Measurements from ENCODE around the gene CD40LG. TPM values are rescaled to one million over a fixed set of nuclear protein-coding genes. Genes with fewer than 3 reads are reported as not detected.

CD40LG gene
- total and polyA plus RNA-seq, 4 donors, result 0.13 to 0.19 (median 0.17) TPM; not detected in 1

DNA sequence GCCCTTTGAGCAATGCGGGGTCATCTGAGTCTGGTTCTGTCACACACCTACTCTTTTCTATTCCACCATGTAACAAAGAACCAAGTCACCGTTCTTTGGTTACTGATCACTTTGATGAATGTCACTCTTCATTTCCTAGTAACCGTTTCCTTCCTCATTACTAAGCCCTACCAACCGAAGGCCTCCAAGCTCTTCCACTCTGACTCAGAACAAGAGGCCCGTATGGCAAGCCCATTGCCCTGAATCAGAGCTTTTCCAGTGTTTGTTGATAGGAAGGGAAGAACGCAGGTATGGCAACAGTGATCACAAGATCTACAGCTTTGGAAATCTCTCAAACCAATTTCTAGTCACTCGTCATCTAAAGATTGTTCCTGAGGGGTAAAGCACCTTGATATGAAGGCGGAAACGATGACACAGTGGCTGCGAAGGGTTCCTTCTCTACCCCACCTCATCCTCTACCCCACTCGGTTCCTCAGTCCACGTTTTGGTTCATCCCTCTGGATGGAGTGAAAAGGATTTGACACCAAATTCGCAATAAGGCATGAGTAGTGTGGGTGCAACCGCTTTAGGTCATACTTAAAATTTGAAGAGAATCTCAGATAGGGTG lies 28.0 kb upstream of the CD40LG start:
- H3K27ac ChIP-seq (ENCODE audit: low read depth in 1 of 2, low read length in 2 of 2), result no peak overlapping the region
- no peak for DNase-seq (ENCODE audit: low spot score)
- no peaks in the 10 kb centered on the region for H3K36me3 ChIP-seq (ENCODE audit: control insufficient read depth in 4 of 4, insufficient read depth in 3 of 4, low read depth in 1 of 4, low read length in 3 of 4)
- peaks cover 0 to 6% (median 0%) of the 10 kb centered on the region in 4 donors for H3K9me3 ChIP-seq (ENCODE audit: control insufficient read depth in 4 of 4, low read length in 3 of 4)
- H3K9ac ChIP-seq (ENCODE audit: low read depth in 1 of 2, low read length in 2 of 2), result no peak overlapping the region
- TF ChIP-seq NR2F2 (IDR thresholded peaks at IDR 0.05), result no peak
- no peak for TF ChIP-seq FOXA2 (IDR thresholded peaks at IDR 0.05)
- no peak for TF ChIP-seq EGR1 (IDR thresholded peaks at IDR 0.05; ENCODE audit: low read depth in 2 of 2)
- TF ChIP-seq HNF4G (IDR thresholded peaks at IDR 0.05), result no peak
- TF ChIP-seq, protein P1, sequence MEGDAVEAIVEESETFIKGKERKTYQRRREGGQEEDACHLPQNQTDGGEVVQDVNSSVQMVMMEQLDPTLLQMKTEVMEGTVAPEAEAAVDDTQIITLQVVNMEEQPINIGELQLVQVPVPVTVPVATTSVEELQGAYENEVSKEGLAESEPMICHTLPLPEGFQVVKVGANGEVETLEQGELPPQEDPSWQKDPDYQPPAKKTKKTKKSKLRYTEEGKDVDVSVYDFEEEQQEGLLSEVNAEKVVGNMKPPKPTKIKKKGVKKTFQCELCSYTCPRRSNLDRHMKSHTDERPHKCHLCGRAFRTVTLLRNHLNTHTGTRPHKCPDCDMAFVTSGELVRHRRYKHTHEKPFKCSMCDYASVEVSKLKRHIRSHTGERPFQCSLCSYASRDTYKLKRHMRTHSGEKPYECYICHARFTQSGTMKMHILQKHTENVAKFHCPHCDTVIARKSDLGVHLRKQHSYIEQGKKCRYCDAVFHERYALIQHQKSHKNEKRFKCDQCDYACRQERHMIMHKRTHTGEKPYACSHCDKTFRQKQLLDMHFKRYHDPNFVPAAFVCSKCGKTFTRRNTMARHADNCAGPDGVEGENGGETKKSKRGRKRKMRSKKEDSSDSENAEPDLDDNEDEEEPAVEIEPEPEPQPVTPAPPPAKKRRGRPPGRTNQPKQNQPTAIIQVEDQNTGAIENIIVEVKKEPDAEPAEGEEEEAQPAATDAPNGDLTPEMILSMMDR (IDR thresholded peaks at IDR 0.05; ENCODE audit: low read depth, low read length, missing input control), result no peak
- no peak for TF ChIP-seq GABPA (IDR thresholded peaks at IDR 0.05 in 1 of 2, conservative IDR thresholded peaks at IDR 0.05 in 1 of 2)
- no peak for TF ChIP-seq JUND (IDR thresholded peaks at IDR 0.05)
- no peak for TF ChIP-seq HNF4A (conservative IDR thresholded peaks at IDR 0.05)
- TF ChIP-seq YY1 (IDR thresholded peaks at IDR 0.05), result no peak
- TF ChIP-seq, protein P2, sequence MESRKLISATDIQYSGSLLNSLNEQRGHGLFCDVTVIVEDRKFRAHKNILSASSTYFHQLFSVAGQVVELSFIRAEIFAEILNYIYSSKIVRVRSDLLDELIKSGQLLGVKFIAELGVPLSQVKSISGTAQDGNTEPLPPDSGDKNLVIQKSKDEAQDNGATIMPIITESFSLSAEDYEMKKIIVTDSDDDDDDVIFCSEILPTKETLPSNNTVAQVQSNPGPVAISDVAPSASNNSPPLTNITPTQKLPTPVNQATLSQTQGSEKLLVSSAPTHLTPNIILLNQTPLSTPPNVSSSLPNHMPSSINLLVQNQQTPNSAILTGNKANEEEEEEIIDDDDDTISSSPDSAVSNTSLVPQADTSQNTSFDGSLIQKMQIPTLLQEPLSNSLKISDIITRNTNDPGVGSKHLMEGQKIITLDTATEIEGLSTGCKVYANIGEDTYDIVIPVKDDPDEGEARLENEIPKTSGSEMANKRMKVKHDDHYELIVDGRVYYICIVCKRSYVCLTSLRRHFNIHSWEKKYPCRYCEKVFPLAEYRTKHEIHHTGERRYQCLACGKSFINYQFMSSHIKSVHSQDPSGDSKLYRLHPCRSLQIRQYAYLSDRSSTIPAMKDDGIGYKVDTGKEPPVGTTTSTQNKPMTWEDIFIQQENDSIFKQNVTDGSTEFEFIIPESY (IDR thresholded peaks at IDR 0.05), result no peak
- TF ChIP-seq, protein P3, sequence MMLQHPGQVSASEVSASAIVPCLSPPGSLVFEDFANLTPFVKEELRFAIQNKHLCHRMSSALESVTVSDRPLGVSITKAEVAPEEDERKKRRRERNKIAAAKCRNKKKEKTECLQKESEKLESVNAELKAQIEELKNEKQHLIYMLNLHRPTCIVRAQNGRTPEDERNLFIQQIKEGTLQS (IDR thresholded peaks at IDR 0.05), result no peak
- TF ChIP-seq RXRA (IDR thresholded peaks at IDR 0.05), result no peak
- TF ChIP-seq TAF1 (conservative IDR thresholded peaks at IDR 0.05), result no peak
- TF ChIP-seq, protein P4, sequence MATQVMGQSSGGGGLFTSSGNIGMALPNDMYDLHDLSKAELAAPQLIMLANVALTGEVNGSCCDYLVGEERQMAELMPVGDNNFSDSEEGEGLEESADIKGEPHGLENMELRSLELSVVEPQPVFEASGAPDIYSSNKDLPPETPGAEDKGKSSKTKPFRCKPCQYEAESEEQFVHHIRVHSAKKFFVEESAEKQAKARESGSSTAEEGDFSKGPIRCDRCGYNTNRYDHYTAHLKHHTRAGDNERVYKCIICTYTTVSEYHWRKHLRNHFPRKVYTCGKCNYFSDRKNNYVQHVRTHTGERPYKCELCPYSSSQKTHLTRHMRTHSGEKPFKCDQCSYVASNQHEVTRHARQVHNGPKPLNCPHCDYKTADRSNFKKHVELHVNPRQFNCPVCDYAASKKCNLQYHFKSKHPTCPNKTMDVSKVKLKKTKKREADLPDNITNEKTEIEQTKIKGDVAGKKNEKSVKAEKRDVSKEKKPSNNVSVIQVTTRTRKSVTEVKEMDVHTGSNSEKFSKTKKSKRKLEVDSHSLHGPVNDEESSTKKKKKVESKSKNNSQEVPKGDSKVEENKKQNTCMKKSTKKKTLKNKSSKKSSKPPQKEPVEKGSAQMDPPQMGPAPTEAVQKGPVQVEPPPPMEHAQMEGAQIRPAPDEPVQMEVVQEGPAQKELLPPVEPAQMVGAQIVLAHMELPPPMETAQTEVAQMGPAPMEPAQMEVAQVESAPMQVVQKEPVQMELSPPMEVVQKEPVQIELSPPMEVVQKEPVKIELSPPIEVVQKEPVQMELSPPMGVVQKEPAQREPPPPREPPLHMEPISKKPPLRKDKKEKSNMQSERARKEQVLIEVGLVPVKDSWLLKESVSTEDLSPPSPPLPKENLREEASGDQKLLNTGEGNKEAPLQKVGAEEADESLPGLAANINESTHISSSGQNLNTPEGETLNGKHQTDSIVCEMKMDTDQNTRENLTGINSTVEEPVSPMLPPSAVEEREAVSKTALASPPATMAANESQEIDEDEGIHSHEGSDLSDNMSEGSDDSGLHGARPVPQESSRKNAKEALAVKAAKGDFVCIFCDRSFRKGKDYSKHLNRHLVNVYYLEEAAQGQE (IDR thresholded peaks at IDR 0.05), result no peak
- TF ChIP-seq, protein P5, sequence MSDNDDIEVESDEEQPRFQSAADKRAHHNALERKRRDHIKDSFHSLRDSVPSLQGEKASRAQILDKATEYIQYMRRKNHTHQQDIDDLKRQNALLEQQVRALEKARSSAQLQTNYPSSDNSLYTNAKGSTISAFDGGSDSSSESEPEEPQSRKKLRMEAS (IDR thresholded peaks at IDR 0.05), result no peak
- TF ChIP-seq SP1 (IDR thresholded peaks at IDR 0.05), result no peak
- TF ChIP-seq FOXA1 (IDR thresholded peaks at IDR 0.05), result no peak
- H3K4me1 ChIP-seq (ENCODE audit: control insufficient read depth in 4 of 4, insufficient read depth in 4 of 4, low read length in 3 of 4), result no peaks in the 10 kb centered on the region
- 83% methylated on average over 14 of the region's 14 CpGs for WGBS
- no peak overlapping the region for H3K4me3 ChIP-seq (ENCODE audit: low read depth in 1 of 3, low read length in 3 of 3)
- H3K27me3 ChIP-seq (ENCODE audit: control insufficient read depth in 4 of 4, insufficient read depth in 4 of 4, low read length in 3 of 4), result no peaks in the 10 kb centered on the region
